ENCODE data around the gene NPEPPS. TPM values are rescaled to one million over a fixed set of nuclear protein-coding genes. Genes with fewer than 3 reads are reported as not detected.

The NPEPPS gene
- total RNA-seq, 5 donors from 2014 or later (not counting 1 experiment from before 2014, with no cell fraction given): 92.7 to 106 (median 97.4) TPM

- Histone ChIP-seq H3K4me1 (ENCODE audit: control insufficient read depth in 1 of 2, extremely low read depth in 1 of 2, insufficient read depth in 2 of 2, low read length in 2 of 2) (no peaks in the 10 kb centered on the region), H3K4me3 (ENCODE audit: control insufficient read depth in 1 of 2, extremely low read depth in 1 of 2, low read length in 1 of 2) (no peak overlapping the region), H3K36me3 (ENCODE audit: control insufficient read depth in 2 of 2, extremely low read depth in 1 of 2, insufficient read depth in 1 of 2, low read length in 1 of 2) (peaks cover 3 to 42% of the 10 kb centered on the region in 2 donors), H3K9me3 (no peaks in the 10 kb centered on the region), H3K27ac (ENCODE audit: low read length) (no peak overlapping the region), H3K27me3 (replicated peaks in 1 of 2; ENCODE audit: control insufficient read depth in 2 of 2, extremely low read depth in 1 of 2, insufficient read depth in 2 of 2, low read length in 1 of 2) (no peaks in the 10 kb centered on the region)
- Mint-ChIP-seq H3K36me3 (peaks cover 33% of the 10 kb centered on the region), H3K27ac (peak overlapping the region in 1 of 2 donors; percentile 52), H3K4me1 (peaks cover 0 to 2% (median 2%) of the 10 kb centered on the region in 3 donors), H3K9me3 (no peaks in the 10 kb centered on the region), H3K4me3 (no peak overlapping the region), H3K27me3 (no peaks in the 10 kb centered on the region)
- ATAC-seq (replicated peaks in 1 of 4) (no peak), DNase-seq (no peak)
- WGBS (ENCODE audit: insufficient coverage): 100% methylated on average over 1 of the region's 5 CpGs
- CTCF ChIA-PET: no interaction called here
- POLR2A ChIA-PET: no interaction called here
Observed at GRCh38 chr17:47611372-47612350, 80.8 kb downstream of the NPEPPS start.

GRCh38 chr17:47615766-47616424, 85.0 kb downstream of the NPEPPS start:
- H3K27me3 Mint-ChIP-seq: no peaks in the 10 kb centered on the region
- H3K4me3 Mint-ChIP-seq: no peak overlapping the region
- Histone ChIP-seq H3K9me3 (no peaks in the 10 kb centered on the region), H3K4me3 (ENCODE audit: control insufficient read depth in 1 of 2, extremely low read depth in 1 of 2, low read length in 1 of 2) (no peak overlapping the region), H3K36me3 (ENCODE audit: control insufficient read depth in 2 of 2, extremely low read depth in 1 of 2, insufficient read depth in 1 of 2, low read length in 1 of 2) (peaks cover 0 to 66% of the 10 kb centered on the region in 2 donors), H3K4me1 (ENCODE audit: control insufficient read depth in 1 of 2, extremely low read depth in 1 of 2, insufficient read depth in 2 of 2, low read length in 2 of 2) (no peaks in the 10 kb centered on the region), H3K27ac (ENCODE audit: low read length) (no peak overlapping the region), H3K27me3 (replicated peaks in 1 of 2; ENCODE audit: control insufficient read depth in 2 of 2, extremely low read depth in 1 of 2, insufficient read depth in 2 of 2, low read length in 1 of 2) (no peaks in the 10 kb centered on the region)
- H3K27ac Mint-ChIP-seq: peak overlapping the region; percentile 55 to 61
- peak in 3 of 35 experiments; percentile 5 to 78 (median 18) for DNase-seq
- peak; percentile 34 to 63 (median 54) for ATAC-seq (replicated peaks in 1 of 4)
- no peaks in the 10 kb centered on the region for H3K9me3 Mint-ChIP-seq
- peaks cover 0 to 11% (median 10%) of the 10 kb centered on the region in 3 donors for H3K4me1 Mint-ChIP-seq
- ChIA-PET POLR2A (interaction anchor here in 1 of 2 donors (0.5 kb wide), 1 partner anchor 458 kb away, joined by 5 read pairs; no protein-coding TSS in a partner anchor), CTCF (interaction anchor here (0.8 to 1.7 kb wide), 7 partner anchors 10 to 674 kb away, joined by 3 to 14 read pairs (median 5); partner anchors contain the start of gene KPNB1 (in 1 of the 2))
- H3K36me3 Mint-ChIP-seq: peaks cover 27% of the 10 kb centered on the region
- 100% methylated on average over 5 of the region's 8 CpGs for WGBS (ENCODE audit: insufficient coverage)

GRCh38 chr17:47618410-47618809, 87.5 kb downstream of the NPEPPS start:
- Histone ChIP-seq H3K27ac (ENCODE audit: low read length) (no peak overlapping the region), H3K4me3 (ENCODE audit: control insufficient read depth in 1 of 2, extremely low read depth in 1 of 2, low read length in 1 of 2) (no peak overlapping the region), H3K36me3 (ENCODE audit: control insufficient read depth in 2 of 2, extremely low read depth in 1 of 2, insufficient read depth in 1 of 2, low read length in 1 of 2) (peaks cover 9 to 72% of the 10 kb centered on the region in 2 donors), H3K27me3 (replicated peaks in 1 of 2; ENCODE audit: control insufficient read depth in 2 of 2, extremely low read depth in 1 of 2, insufficient read depth in 2 of 2, low read length in 1 of 2) (no peaks in the 10 kb centered on the region), H3K4me1 (ENCODE audit: control insufficient read depth in 1 of 2, extremely low read depth in 1 of 2, insufficient read depth in 2 of 2, low read length in 2 of 2) (no peaks in the 10 kb centered on the region), H3K9me3 (no peaks in the 10 kb centered on the region)
- Mint-ChIP-seq H3K27ac (no peak overlapping the region), H3K27me3 (no peaks in the 10 kb centered on the region), H3K9me3 (no peaks in the 10 kb centered on the region), H3K36me3 (peaks cover 33% of the 10 kb centered on the region), H3K4me3 (no peak overlapping the region), H3K4me1 (peaks cover 0 to 14% (median 12%) of the 10 kb centered on the region in 3 donors)
- ChIA-PET POLR2A (interaction anchor here in 1 of 2 donors (0.5 kb wide), 1 partner anchor 54 kb away, joined by 4 read pairs; no protein-coding TSS in a partner anchor), CTCF (interaction anchor here (0.6 to 1.6 kb wide), 3 partner anchors 11 to 1410 kb away, joined by 3 to 6 read pairs (median 4); partner anchors contain the start of gene KPNB1 (in 1 of the 2))
- 80% methylated on average over 1 of the region's 4 CpGs for WGBS (ENCODE audit: insufficient coverage)
- DNase-seq: no peak
- ATAC-seq (replicated peaks in 1 of 4): no peak

- WGBS (ENCODE audit: insufficient coverage): 82% methylated on average over 1 of the region's 3 CpGs
- ChIA-PET POLR2A (no interaction called here), CTCF (no interaction called here)
- Mint-ChIP-seq H3K4me3 (no peak overlapping the region), H3K4me1 (peaks cover 0 to 14% (median 12%) of the 10 kb centered on the region in 3 donors), H3K27me3 (no peaks in the 10 kb centered on the region), H3K27ac (peak overlapping the region; percentile 14 to 62), H3K36me3 (peaks cover 39% of the 10 kb centered on the region), H3K9me3 (no peaks in the 10 kb centered on the region)
- Histone ChIP-seq H3K9me3 (no peaks in the 10 kb centered on the region), H3K4me3 (ENCODE audit: control insufficient read depth in 1 of 2, extremely low read depth in 1 of 2, low read length in 1 of 2) (no peak overlapping the region), H3K36me3 (ENCODE audit: control insufficient read depth in 2 of 2, extremely low read depth in 1 of 2, insufficient read depth in 1 of 2, low read length in 1 of 2) (peaks cover 9 to 64% of the 10 kb centered on the region in 2 donors), H3K27ac (ENCODE audit: low read length) (no peak overlapping the region), H3K27me3 (replicated peaks in 1 of 2; ENCODE audit: control insufficient read depth in 2 of 2, extremely low read depth in 1 of 2, insufficient read depth in 2 of 2, low read length in 1 of 2) (no peaks in the 10 kb centered on the region), H3K4me1 (ENCODE audit: control insufficient read depth in 1 of 2, extremely low read depth in 1 of 2, insufficient read depth in 2 of 2, low read length in 2 of 2) (no peaks in the 10 kb centered on the region)
- no peak for ATAC-seq (replicated peaks in 1 of 4)
- no peak for DNase-seq
Observed at GRCh38 chr17:47620503-47621245, 89.8 kb downstream of the NPEPPS start.

GRCh38 chr17:47621293-47622179, 90.6 kb downstream of the NPEPPS start:
- Mint-ChIP-seq H3K27me3 (no peaks in the 10 kb centered on the region), H3K4me1 (peaks cover 0 to 12% (median 10%) of the 10 kb centered on the region in 3 donors), H3K27ac (peak overlapping the region; percentile 14 to 62), H3K9me3 (no peaks in the 10 kb centered on the region), H3K4me3 (no peak overlapping the region), H3K36me3 (peaks cover 35% of the 10 kb centered on the region)
- Histone ChIP-seq H3K9me3 (no peaks in the 10 kb centered on the region), H3K4me3 (ENCODE audit: control insufficient read depth in 1 of 2, extremely low read depth in 1 of 2, low read length in 1 of 2) (no peak overlapping the region), H3K27ac (ENCODE audit: low read length) (no peak overlapping the region), H3K36me3 (ENCODE audit: control insufficient read depth in 2 of 2, extremely low read depth in 1 of 2, insufficient read depth in 1 of 2, low read length in 1 of 2) (peaks cover 9 to 59% of the 10 kb centered on the region in 2 donors), H3K4me1 (ENCODE audit: control insufficient read depth in 1 of 2, extremely low read depth in 1 of 2, insufficient read depth in 2 of 2, low read length in 2 of 2) (no peaks in the 10 kb centered on the region), H3K27me3 (replicated peaks in 1 of 2; ENCODE audit: control insufficient read depth in 2 of 2, extremely low read depth in 1 of 2, insufficient read depth in 2 of 2, low read length in 1 of 2) (no peaks in the 10 kb centered on the region)
- DNase-seq: no peak
- POLR2A ChIA-PET: interaction anchor here in 1 of 2 donors (0.6 kb wide), 1 partner anchor 12 kb away, joined by 3 read pairs; no protein-coding TSS in a partner anchor
- ATAC-seq (replicated peaks in 1 of 4): no peak
- CTCF ChIA-PET: no interaction called here
- WGBS (ENCODE audit: insufficient coverage): 100% methylated on average over 4 of the region's 9 CpGs

All from T-cell (primary cell).